ENCODE data around the gene DENND2C.

The DENND2C gene, protein sequence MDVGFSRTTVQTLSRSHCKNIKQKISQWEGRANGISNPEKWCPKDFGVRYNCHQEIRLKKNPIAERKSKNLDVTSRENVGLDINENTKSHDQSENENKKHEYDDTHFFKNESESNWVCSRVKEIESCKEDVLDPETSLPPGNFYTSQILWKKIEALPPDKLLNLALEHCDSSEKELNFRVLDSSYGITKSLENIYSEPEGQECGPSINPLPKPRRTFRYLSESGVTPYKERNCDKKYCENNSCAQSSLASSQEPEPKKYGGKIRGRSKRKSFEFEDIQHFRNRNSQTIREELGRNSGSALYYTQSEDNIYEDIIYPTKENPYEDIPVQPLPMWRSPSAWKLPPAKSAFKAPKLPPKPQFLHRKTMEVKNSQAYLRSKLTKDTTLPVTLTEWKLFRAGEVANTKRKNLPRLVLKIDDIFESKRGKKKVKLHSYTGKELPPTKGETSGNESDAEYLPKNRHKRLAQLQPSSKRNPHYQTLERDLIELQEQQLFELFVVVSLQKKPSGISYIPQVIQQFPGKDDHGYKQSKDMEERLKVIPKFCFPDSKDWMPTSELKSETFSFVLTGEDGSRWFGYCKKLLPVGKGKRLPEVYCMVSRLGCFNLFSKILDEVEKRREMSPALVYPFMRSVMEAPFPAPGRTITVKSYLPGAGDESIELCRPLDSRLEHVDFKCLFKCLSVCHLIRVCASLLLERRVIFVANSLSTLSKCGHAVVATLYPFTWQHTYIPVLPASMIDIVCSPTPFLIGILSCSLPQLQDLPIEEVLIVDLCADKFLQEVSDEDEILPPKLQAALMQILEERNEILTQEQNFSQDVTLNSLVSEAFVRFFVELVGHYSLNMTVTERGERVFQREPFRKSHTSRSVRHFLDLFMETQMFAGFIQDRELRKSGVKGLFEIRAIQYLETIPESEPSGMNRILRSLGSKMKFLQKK

GRCh38 chr1:114669562-114670082 is at the start of gene DENND2C:
Gene DENND2C (minus strand): TSS chr1:114670049. CDS start chr1:114625984, 44,065 bp downstream.
- DNase-seq, result no peak

- DNase-seq, result no peak
These were observed 49.6 kb upstream of the DENND2C start for GRCh38 chr1:114719424-114719787.

DNA sequence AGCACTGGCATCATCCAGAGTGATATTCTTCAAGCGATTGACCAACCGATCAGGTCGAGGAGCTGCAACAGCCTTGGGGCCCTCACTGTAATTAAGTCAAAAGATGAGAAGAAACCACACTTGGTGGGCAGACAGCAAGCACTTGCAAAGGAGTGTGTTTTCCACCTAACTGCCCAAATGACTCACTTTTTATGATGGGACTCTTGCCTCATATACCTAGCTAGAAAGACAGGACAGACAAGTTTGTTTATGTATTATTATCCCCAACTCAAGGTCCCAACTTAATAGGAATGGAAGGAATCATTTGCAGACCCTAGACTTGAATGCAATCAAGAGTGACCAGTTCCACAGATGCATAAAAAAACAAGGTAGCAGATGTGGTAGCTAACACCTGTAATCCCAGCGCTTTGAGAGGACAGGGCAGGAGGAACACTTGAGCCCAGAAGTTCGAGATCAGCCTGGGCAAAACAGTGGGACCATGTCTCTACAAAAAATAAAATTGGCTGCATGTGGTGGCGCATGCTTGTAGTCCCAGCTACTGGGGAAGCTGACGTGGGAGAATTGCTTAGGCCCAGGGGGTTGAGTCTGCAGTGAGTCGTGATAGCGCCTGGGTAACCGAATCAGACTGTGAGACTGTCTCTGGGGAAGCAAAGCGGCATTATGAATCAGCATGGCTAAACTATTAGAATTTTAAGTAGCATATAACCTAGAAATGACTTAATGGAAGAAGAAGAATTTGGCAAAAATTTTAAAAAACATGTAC is 49.0 kb upstream of the DENND2C start:
- DNase-seq, result peak; percentile 30

DNA sequence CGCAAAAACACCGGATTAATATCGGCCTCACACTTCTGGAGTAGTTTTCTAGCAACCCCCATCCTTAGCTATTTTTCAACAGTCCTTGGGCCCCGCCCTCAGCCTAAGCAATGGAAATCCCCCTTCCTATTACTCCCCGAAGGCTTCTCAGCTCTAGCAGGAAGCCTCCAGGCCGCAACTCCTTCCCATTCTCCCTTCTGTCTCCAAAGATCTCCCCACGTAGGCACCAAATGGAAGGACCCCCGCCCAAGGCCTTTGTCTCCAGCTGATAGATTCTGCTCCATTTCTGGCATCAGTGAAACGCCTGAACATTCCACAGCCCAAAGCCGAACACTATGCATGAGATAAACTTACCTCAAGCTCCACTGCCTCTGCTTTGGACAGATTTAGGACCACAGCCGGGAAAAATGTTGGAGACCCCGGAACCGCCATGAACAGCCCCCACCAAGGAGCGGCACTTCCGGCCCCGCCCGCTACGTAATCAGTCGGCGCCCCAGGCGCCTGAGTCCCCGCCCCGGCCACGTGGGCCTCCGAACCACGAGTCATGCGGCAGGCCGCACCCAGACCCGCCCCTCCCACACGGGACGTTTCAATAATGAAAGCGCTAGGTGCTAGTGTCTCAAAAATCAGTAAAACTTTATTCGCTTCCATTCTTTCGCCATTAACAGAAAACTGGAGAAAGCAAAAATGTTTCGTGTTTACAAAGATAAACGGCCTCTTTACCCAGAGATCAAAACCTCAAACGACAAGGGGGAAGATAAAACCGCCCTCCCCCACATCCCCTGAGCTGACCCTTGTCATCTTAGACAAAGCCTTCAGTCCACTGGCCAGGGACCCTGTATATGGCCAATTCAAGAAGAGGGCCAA is 46.7 kb upstream of the DENND2C start, which contains the start of gene NRAS:
Gene NRAS (minus strand): TSS at position 468 of the 867 bp plus-strand sequence. CDS start 611 bp downstream, outside the sequence.
- peak; percentile 97 for DNase-seq

- peak; percentile 8 for DNase-seq
These were observed 46.1 kb upstream of the DENND2C start for GRCh38 chr1:114715952-114716303.

- no peak for DNase-seq
These were observed 43.1 kb upstream of the DENND2C start for GRCh38 chr1:114712977-114713376.

DNA sequence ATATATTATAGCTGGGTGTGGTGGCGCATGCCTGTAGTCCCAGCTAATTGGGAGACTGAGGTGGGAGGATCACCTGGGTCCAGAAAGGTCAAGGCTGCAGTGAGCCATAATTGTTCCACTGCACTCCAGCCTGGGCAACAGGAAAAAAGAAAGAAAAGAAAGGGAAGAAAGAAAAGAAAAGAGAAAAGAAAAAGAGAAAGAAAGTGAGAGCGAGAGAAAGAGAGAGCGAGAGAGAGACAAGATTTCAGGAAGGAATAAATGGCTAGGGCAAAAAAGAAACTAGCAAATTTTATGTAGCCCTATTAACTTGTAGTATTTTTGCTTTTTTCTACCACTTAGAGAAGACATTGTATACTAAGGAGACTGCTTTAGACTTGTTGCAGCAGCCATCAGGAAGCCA is 40.5 kb upstream of the DENND2C start:
- DNase-seq, result no peak

- DNase-seq, result no peak
These were observed 37.8 kb upstream of the DENND2C start for GRCh38 chr1:114707604-114708003.

DNA sequence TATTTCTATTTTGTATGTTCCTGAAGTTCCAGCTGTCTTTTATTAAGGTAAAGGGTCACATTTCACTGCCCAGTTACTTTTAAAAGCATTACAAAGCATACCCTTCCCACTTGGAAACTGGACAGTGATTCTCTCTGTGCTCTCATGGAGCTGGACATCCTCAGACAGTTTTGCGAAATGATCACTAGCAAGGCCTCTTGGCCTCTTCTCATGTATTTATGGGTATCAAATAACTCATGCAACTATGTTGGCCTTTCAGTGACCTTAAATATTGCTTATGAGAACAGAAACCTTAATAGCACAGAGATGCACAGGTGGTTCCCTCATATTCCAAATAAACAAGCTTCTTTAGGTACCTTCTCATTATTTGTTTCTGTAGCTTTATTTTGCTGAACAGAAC is 33.4 kb upstream of the DENND2C start:
- DNase-seq, result no peak

- DNase-seq, result no peak
These were observed 32.9 kb upstream of the DENND2C start for GRCh38 chr1:114702737-114703136.

DNA sequence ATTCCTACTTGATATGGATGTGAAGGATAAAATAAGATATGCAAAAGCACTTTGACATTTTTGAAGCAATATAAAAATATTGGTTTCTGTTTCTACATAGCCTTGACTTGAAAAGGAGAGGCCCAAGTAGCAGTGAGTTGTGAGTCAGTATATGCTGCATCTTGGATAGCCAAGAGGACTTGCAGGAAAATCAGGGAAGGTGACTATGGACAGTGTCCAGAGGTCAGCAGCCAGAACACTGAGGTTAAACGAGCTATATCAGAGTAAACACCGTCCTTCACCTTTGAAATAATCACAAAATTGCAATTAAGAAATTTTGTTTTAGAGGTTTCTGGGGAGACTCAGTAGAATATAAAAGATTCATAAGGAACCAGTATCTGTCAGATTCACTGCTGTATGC is 32.1 kb upstream of the DENND2C start:
- DNase-seq, result no peak

- no peak for DNase-seq
These were observed 30.3 kb upstream of the DENND2C start for GRCh38 chr1:114700036-114700600.

DNA sequence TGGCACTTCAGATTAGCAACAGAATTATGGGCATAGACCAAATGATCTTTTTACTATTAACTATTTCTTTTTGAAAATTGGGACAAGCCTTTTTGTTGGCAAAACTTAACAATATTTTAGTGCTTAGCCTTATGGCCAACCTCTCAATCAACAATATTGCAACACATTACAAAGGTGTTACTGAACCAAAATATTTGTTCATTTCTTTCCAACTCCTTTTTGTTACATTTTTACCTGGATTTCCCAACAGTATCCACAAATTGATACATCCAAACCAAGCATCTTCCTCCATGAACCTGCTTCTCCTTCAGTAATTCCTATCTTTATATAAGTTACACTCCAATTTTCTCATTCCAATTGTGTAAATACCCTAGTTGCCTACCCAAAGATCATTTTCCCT is 27.0 kb upstream of the DENND2C start:
- no peak for DNase-seq

DNA sequence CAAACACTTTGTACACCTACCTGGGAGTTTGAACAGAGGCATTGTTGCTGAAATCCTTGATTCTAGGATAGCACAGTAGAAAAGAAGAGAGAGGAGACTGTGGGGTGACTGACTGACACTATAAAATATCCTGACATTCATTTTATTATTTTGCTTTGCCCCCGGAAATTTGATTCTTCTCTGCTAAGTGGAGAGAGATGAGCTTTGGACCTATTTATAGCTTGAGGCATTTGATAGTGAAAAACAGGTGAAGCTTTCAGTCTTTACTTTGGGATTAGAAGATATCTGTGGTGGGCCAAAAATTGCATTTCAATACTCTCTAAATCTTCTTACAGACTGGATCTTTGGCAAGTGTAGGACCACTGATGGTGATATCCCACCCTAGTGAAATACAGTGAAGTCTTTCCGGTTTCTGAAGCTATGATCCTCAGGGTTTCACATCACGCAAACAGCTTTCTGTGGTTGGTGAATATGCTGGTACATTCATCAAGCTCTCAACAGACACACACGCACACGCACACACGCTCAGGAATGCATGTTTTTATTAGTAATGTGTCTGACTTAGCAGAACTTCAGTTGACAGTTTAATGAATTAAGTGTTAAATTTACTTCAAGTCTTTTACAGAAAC is 25.7 kb upstream of the DENND2C start, which contains the start of gene AMPD1:
Gene AMPD1 (minus strand): TSS at position 117 of the 629 bp plus-strand sequence. CDS start 75 bp downstream, at position 42.
- DNase-seq, result no peak

DNA sequence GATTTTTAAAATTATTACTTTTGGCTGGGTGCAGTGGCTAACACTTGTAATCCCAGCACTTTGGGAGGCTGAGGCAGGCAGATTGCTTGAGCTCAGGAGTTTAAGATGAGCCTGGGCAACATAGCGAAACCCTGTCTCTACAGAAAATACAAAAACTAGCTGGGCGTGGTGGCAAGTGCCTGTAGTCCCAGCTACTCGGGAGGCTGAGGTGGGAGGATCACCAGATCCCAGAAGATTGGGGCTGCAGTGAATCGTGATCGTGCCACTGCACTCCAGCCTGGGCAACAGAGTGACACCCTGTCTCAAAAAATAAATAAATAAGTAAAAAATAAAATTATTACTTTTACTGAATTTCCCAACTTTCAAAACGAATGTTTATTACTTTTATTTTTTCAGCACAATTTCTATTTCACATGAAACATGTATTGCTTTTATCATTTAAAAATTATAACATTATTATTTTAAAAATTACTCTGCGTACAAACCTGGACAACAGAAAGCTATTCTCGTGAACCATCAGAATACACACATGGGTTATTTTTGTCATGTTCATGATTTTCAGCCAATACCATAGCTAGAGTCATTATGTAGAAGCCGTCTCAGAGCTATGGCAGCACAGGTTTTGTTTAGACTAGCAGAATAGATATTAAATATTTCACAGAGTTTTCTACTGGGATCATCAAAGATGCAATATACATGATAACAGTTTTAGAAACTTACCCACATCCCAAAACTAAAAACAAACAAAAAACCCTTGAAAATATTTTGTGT is 24.9 kb upstream of the DENND2C start:
- DNase-seq, result no peak

GRCh38 chr1:114692947-114693346 is 23.1 kb upstream of the DENND2C start:
- DNase-seq, result no peak

- DNase-seq, result no peak
These were observed 21.2 kb upstream of the DENND2C start for GRCh38 chr1:114691061-114691460.

DNA sequence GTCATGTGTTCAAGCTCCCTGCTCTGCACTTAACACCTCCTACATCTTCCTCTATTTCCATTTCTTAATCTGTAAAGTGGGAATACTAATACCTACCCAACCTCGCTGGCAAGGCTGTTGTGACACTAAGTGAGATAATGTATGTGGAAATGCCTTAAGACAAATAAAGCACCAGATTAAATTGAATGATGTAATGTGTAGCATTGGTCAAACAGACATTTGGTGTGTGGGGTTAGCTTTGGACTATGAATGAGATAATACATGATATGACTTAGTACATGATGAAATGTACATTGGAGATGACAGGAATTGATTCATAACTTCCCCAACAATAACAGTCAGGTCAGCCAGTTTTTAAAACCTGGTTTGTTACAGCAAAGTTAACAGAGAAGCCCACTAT is 20.3 kb upstream of the DENND2C start:
- DNase-seq, result no peak

DNA sequence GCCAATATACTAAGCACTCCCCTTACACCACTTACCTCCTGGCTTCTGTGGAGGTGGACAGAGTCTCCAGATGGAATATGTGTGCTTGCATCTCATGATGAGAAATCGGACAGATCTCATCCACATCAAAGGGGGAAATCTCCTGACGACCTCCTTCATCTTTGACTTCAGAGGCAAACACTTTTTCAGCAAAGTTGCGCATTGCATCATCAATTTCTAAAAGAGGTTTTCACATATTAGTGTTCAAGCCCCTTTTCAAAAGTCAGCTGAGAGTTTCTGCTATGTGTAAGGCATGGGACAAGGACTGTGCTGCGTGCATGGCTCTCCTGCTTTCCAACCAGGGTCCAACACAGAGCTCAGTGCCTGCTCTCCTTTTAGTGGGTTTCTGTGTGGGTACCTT is 18.7 kb upstream of the DENND2C start:
- DNase-seq, result no peak

DNA sequence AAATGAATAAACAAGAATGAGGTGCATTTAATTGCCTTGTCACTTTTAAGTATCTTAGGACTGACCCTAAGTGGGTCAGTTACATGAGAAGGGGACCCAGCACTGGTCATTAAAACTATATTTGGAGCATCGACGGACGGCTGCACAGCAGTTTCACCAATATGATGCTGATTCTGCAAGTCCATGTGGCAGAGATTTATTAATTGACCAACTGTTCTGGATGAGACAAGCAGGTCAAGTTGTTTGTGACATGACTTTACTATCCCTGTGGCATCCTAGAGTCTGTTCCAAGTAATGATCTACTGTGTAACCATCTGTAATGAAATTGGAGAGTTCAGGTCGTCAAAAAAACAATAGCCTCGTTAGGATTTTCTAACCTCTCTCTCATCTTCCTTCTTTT is 16.0 kb upstream of the DENND2C start:
- DNase-seq, result no peak
